ENCODE data around the gene NUP107. TPM values are rescaled to one million over a fixed set of nuclear protein-coding genes. Genes with fewer than 3 reads are reported as not detected.

The NUP107 gene
- total and polyA plus RNA-seq, 4 donors, result 18.4 to 74.7 (median 26.4) TPM

- 77 to 79% methylated on average over 12 of the region's 12 CpGs for WGBS, 2 donors
- DNase-seq (no peak), ATAC-seq (ENCODE audit: insufficient read depth, low FRiP score) (no peak)
- Histone ChIP-seq H3K36me3 (ENCODE audit: control insufficient read depth in 4 of 4, insufficient read depth in 4 of 4, low read length in 4 of 4) (peaks cover 0 to 2% (median 0%) of the 10 kb centered on the region in 4 donors), H3K27me3 (ENCODE audit: control insufficient read depth in 3 of 3, insufficient read depth in 3 of 3, low read length in 2 of 3) (no peaks in the 10 kb centered on the region), H3K4me1 (ENCODE audit: control insufficient read depth in 5 of 5, insufficient read depth in 5 of 5, low read length in 5 of 5) (peaks cover 0 to 11% (median 3%) of the 10 kb centered on the region in 5 donors), H3K9me3 (ENCODE audit: control insufficient read depth in 4 of 4, insufficient read depth in 3 of 4, low read length in 3 of 4) (no peaks in the 10 kb centered on the region), H3K4me3 (no peak overlapping the region), H3K9ac (ENCODE audit: insufficient read depth in 1 of 2, low read length in 2 of 2) (no peak overlapping the region), H3K27ac (ENCODE audit: low read depth in 1 of 2, low read length in 1 of 2) (no peak overlapping the region)
- no peak for TF ChIP-seq CTCF (IDR thresholded peaks at IDR 0.05; ENCODE audit: control extremely low read depth, extremely low read depth)
Measured at GRCh38 chr12:68638721-68639395, 47.9 kb upstream of the NUP107 start.

DNA sequence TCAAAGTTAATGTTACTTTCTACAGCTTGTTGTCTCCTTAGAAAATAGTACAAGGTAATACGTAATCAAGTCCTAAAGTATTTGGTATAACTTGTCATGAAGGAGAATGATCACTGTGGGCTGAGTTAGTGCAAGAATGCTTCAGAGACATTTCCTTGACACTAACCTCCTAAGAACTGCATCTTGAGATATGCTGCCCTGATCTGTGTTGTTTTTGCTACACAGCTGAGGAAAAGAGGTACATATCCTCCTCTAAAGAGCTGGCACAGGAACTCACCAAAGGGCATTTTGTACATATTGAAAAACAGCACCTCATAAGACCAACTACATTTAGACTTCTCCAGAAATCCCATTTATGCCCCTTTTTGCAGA, 47.4 kb upstream of the NUP107 start:
- Histone ChIP-seq H3K9me3 (ENCODE audit: control insufficient read depth in 4 of 4, insufficient read depth in 3 of 4, low read length in 3 of 4) (no peaks in the 10 kb centered on the region), H3K27ac (ENCODE audit: low read depth in 1 of 2, low read length in 1 of 2) (no peak overlapping the region), H3K4me1 (ENCODE audit: control insufficient read depth in 5 of 5, insufficient read depth in 5 of 5, low read length in 5 of 5) (peaks cover 0 to 7% (median 3%) of the 10 kb centered on the region in 5 donors), H3K4me3 (no peak overlapping the region), H3K9ac (ENCODE audit: insufficient read depth in 1 of 2, low read length in 2 of 2) (no peak overlapping the region), H3K36me3 (ENCODE audit: control insufficient read depth in 4 of 4, insufficient read depth in 4 of 4, low read length in 4 of 4) (peaks cover 0 to 2% (median 0%) of the 10 kb centered on the region in 4 donors), H3K27me3 (ENCODE audit: control insufficient read depth in 3 of 3, insufficient read depth in 3 of 3, low read length in 2 of 3) (no peaks in the 10 kb centered on the region)
- no peak for TF ChIP-seq CTCF (IDR thresholded peaks at IDR 0.05; ENCODE audit: control extremely low read depth, extremely low read depth)
- ATAC-seq (ENCODE audit: insufficient read depth, low FRiP score) (no peak), DNase-seq (no peak)
- WGBS, 2 donors, result 92 to 96% methylated on average over 1 of the region's 1 CpG

GRCh38 chr12:68641138-68641537, 45.6 kb upstream of the NUP107 start:
- no peak overlapping the region for H3K9ac ChIP-seq (ENCODE audit: insufficient read depth in 1 of 2, low read length in 2 of 2)
- no peak for DNase-seq

More at GRCh38 chr12:68641138-68641537, 45.6 kb upstream of the NUP107 start:
- Histone ChIP-seq H3K27me3 (ENCODE audit: control insufficient read depth in 3 of 3, insufficient read depth in 3 of 3, low read length in 2 of 3) (no peaks in the 10 kb centered on the region), H3K4me1 (ENCODE audit: control insufficient read depth in 5 of 5, insufficient read depth in 5 of 5, low read length in 5 of 5) (peaks cover 0 to 6% (median 0%) of the 10 kb centered on the region in 5 donors), H3K36me3 (ENCODE audit: control insufficient read depth in 4 of 4, insufficient read depth in 4 of 4, low read length in 4 of 4) (peaks cover 0 to 2% (median 0%) of the 10 kb centered on the region in 4 donors), H3K4me3 (no peak overlapping the region), H3K27ac (ENCODE audit: low read depth in 1 of 2, low read length in 1 of 2) (no peak overlapping the region), H3K9me3 (ENCODE audit: control insufficient read depth in 4 of 4, insufficient read depth in 3 of 4, low read length in 3 of 4) (no peaks in the 10 kb centered on the region)
- no peak for ATAC-seq (ENCODE audit: insufficient read depth, low FRiP score)
- no peak for TF ChIP-seq CTCF (IDR thresholded peaks at IDR 0.05; ENCODE audit: control extremely low read depth, extremely low read depth)
- WGBS, 2 donors, result 27 to 52% methylated on average over 5 of the region's 5 CpGs

All from lung (tissue), 12 donors.